Lung (tissue), 12 donors: ENCODE measurements around the gene ZBP1. TPM values are rescaled to one million over a fixed set of nuclear protein-coding genes. Genes with fewer than 3 reads are reported as not detected.

Source experiments
- ATAC-seq: fragments of 200-7000 bp; cut with Tn5 transposase; one replicate; pipeline ENCODE4 v1.9.1; 2020; ENCODE audit warnings: moderate number of reproducible peaks; ENCODE audit not compliant: insufficient read depth, low FRiP score
- DNase-seq, 3 donors: peaks; one replicate each; pipeline ENCODE4 v3.0.0-alpha.2; 2013 to 2017
- H3K27ac ChIP-seq, 2 donors: one replicate each; pipeline ENCODE4 v1.5.1; 2013; ENCODE audit warnings: mild to moderate bottlenecking in 2 of 2, moderate library complexity in 2 of 2, control low read depth in 1 of 2, inconsistent platforms in 1 of 2, low read depth in 1 of 2, low read length in 1 of 2
- H3K27me3 ChIP-seq, 3 donors: one replicate each; pipeline ENCODE4 v1.5.1; 2013; ENCODE audit warnings: low read length in 2 of 3; ENCODE audit not compliant: control insufficient read depth in 3 of 3, insufficient read depth in 3 of 3
- H3K36me3 ChIP-seq, 4 donors: one replicate each; pipeline ENCODE4 v1.5.1; 2013; ENCODE audit warnings: low read length in 4 of 4, mild to moderate bottlenecking in 1 of 4, moderate library complexity in 1 of 4; ENCODE audit not compliant: control insufficient read depth in 4 of 4, insufficient read depth in 4 of 4
- H3K4me1 ChIP-seq, 5 donors: one replicate each; pipeline ENCODE4 v1.5.1; 2013; ENCODE audit warnings: low read length in 5 of 5, mild to moderate bottlenecking in 2 of 5, moderate library complexity in 1 of 5; ENCODE audit not compliant: control insufficient read depth in 5 of 5, insufficient read depth in 5 of 5
- H3K4me3 ChIP-seq: one replicate; pipeline ENCODE4 v1.5.1; 2013; ENCODE audit warnings: mild to moderate bottlenecking, control low read depth, moderate library complexity
- H3K9ac ChIP-seq, 2 donors: one replicate each; pipeline ENCODE4 v1.5.1; 2013; ENCODE audit warnings: low read length in 2 of 2, control low read depth in 1 of 2; ENCODE audit not compliant: insufficient read depth in 1 of 2
- H3K9me3 ChIP-seq, 4 donors: one replicate each; pipeline ENCODE4 v1.5.1; 2013; ENCODE audit warnings: low read length in 3 of 4, mild to moderate bottlenecking in 1 of 4, moderate library complexity in 1 of 4; ENCODE audit not compliant: control insufficient read depth in 4 of 4, insufficient read depth in 3 of 4
- CTCF ChIP-seq: IDR thresholded peaks from 2 replicates; pipeline ENCODE4 v1.5.1; 2012; ENCODE audit warnings: mild to moderate bottlenecking; ENCODE audit errors: control extremely low read depth, extremely low read depth
- WGBS, 2 donors: extraction: QIAGEN DNeasy Blood & Tissue Kit; methylation state at CpG; one replicate each; pipeline ENCODE4 v1.1.7; 2013; 5-methylcytosine and 5-hydroxymethylcytosine counted together
- polyA plus RNA-seq, 2 donors: library from polyadenylated mRNA; stranded (reverse); fragments of 200-250 nt; gene quantifications; one replicate each; pipeline ENCODE4 v1.2.1, GENCODE V29; 2013
- total RNA-seq, 2 donors: library from RNA; depleted of rRNA in 1 of 2; stranded (reverse); fragments of >200 nt in 1 of 2; gene quantifications; one replicate each; pipeline ENCODE4 v1.2.1, GENCODE V29; 2014 to 2021
- donor health status: control.
- donor health status: control.
- donor health status: Bipolar disorder and iron deficiency.
- donor health status: healthy.
- donor health status: DM: yes; HTN: yes; CAD: no.

Gene ZBP1
- total and polyA plus RNA-seq, 4 donors, result 1.3 to 5.3 (median 2.5) TPM

DNA sequence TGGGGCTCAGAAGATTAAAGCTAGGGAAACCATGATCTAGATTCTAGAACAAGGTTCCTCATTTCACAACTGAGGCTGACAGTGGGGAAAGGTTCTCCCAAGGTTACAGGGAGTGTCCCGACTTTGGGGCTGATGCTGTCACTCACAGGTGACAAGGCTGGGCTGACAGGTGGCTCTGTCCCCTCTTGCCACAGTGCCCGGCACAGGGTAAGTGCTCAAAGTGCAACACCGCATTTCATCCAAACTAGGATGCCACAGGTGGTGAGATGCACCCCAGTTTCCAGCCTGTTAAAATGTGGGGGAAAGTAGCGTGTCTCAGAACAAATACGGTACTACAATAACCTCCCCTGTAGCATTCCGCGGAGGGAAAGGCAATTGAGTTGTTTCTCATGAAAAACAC is 7.8 kb downstream of the ZBP1 start:
- no peak overlapping the region for H3K4me3 ChIP-seq
- no peak for TF ChIP-seq CTCF
- no peak overlapping the region for H3K27ac ChIP-seq
- H3K9ac ChIP-seq, result no peak overlapping the region
- peaks cover 0 to 9% (median 4%) of the 10 kb centered on the region in 3 donors for H3K27me3 ChIP-seq
- H3K4me1 ChIP-seq, result no peaks in the 10 kb centered on the region
- 88% methylated on average over 7 of the region's 7 CpGs for WGBS, 2 donors
- H3K9me3 ChIP-seq, result no peaks in the 10 kb centered on the region
- DNase-seq (no peak), ATAC-seq (no peak)
- H3K36me3 ChIP-seq, result no peaks in the 10 kb centered on the region

DNA sequence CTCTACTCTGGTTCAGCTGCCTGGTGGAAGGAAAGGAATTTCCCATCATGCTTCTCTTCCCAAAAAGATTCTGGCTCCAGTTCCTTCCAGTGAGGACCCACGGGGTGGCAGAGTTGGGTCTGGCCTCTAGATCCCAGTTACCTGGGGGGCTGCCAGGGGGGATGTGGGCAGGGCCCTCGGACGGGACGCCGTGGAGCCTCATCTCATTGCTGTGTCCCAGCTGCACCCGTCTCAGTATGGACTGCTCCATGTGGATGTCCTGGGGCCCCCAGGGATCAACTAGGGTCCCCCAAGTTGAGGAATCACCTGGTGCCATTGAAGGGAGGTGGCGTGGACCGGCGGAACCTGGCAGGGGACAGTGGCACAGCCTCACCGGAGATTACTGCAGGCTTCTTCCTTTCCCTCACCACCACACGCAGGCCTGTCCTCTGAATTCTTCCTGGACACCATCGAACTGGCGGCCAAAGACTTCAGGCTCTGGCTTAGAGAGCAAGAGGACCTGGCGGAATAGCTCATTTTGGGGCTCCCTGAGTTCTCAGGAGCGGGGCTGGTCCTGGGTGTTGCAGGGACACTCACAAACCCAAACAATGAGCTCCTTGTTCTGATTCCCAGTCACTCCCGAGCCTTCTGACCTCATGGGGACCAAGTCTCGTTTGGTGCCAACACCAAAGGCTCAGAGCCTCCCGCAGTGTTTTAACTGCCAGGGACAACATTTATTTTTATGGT is 8.5 kb downstream of the ZBP1 start:
- no peaks in the 10 kb centered on the region for H3K36me3 ChIP-seq
- ATAC-seq, result no peak
- no peak for DNase-seq
- H3K4me1 ChIP-seq, result no peaks in the 10 kb centered on the region
- no peak overlapping the region for H3K9ac ChIP-seq
- H3K9me3 ChIP-seq, result no peaks in the 10 kb centered on the region
- 84 to 91% methylated on average over 18 of the region's 18 CpGs for WGBS, 2 donors
- H3K4me3 ChIP-seq, result no peak overlapping the region
- H3K27ac ChIP-seq, result no peak overlapping the region
- H3K27me3 ChIP-seq, result peaks cover 0 to 9% (median 4%) of the 10 kb centered on the region in 3 donors
- no peak for TF ChIP-seq CTCF

DNA sequence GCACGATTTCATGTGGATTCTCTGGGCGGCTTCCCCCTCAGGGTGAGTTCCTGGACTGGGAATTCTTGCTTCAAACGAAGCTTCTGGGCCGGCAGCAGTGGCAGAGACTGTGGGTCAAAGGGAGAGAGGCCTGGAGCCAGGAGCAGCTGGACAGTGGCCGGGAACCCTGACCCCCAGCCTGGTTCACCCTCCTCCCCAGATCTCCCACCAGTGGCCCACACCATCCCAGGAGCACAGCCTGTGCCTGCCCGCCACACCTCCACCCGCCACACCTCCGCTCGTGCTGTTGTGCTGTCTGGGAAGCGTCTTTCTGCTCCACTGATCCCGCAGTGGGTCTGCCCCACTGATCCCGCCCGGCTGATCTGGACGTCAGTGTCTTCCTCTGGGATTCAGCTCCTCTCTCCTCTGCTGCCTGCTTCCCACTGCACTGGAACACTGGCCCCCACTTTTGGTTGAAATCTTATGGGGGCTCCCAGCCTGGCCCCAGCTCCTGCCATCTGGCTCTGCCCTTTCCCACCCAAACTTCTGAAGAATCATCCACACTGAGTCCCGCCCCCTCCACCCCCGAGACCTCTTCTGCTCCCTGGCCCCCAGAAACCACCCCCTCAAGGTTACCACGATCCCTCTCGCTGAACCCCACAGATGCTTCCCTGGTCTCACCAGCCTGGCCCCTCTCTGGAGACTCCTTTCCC is 9.8 kb downstream of the ZBP1 start:
- no peaks in the 10 kb centered on the region for H3K9me3 ChIP-seq
- DNase-seq, result no peak
- no peak for ATAC-seq
- no peak for TF ChIP-seq CTCF
- H3K27ac ChIP-seq, result no peak overlapping the region
- 81 to 84% methylated on average over 18 of the region's 18 CpGs for WGBS, 2 donors
- peaks cover 0 to 4% (median 3%) of the 10 kb centered on the region in 3 donors for H3K27me3 ChIP-seq
- no peaks in the 10 kb centered on the region for H3K4me1 ChIP-seq
- no peaks in the 10 kb centered on the region for H3K36me3 ChIP-seq
- H3K9ac ChIP-seq, result no peak overlapping the region
- no peak overlapping the region for H3K4me3 ChIP-seq
